ENCODE data around the gene CENPA.

DNA sequence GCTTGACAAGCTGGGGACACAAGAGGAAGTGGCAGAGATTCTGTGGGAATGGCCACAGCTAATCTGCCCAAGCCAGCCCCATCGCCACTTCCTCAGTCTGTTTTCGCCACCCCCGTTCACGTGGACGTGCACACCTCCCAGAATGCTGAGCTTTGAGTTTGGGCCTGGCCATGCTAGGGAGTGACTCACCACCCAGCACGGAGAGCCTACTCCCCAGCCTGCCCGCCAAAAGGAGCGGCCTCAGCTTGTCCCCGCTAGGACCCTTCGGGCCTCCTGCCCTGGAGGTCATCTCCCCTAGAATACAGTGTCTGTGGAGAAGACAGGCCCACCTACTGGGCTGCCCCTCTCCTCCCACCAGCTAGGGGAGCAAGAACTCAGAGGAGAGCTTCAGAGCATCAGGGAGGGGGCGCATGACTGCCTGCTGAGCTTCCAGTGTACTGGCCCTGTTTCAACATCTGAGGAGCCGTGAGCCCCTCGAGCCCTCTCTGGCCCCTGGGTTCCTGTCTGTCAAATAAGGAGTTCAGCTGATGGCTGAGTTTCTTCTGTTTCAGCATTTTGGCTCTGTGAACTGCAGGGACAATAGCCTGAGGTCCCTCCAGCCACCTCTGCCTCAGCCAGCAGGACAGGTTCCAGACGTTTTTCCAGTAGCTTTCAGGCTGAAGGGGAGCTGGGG, 16.6 kb upstream of the CENPA start:
- TF ChIP-seq POLR2A (IDR thresholded peaks at IDR 0.05) = peak in 2 of 4 donors; percentile 21 to 79
- TF ChIP-seq CTCF (IDR thresholded peaks at IDR 0.05) = no peak
